HG03575 (cell line): ENCODE measurements around the gene EP400.

Experiments used
- ATAC-seq: cut with Tn5 transposase; IDR thresholded peaks from one replicate; pipeline ENCODE4 v1.9.1; 2021; ENCODE audit not compliant: unreplicated experiment, insufficient number of reproducible peaks, low FRiP score; ENCODE audit errors: extremely low read depth

Gene EP400

GRCh38 chr12:131920902-131921840 lies 28.6 kb upstream of the EP400 start:
- no peak for ATAC-seq

- no peak for ATAC-seq
Measured at GRCh38 chr12:131921866-131922769, 27.6 kb upstream of the EP400 start.

GRCh38 chr12:131922772-131923171 lies 27.0 kb upstream of the EP400 start:
- no peak for ATAC-seq

- no peak for ATAC-seq
Measured at GRCh38 chr12:131923260-131923659, 26.5 kb upstream of the EP400 start.

GRCh38 chr12:131927110-131928079 lies 22.3 kb upstream of the EP400 start:
- ATAC-seq: no peak

GRCh38 chr12:131928080-131928710 lies 21.5 kb upstream of the EP400 start:
- no peak for ATAC-seq

GRCh38 chr12:131928711-131929580 lies 20.8 kb upstream of the EP400 start, which contains the start of gene PUS1:
Gene PUS1 (plus strand): TSS chr12:131929276. CDS start chr12:131929723, 447 bp downstream.
- ATAC-seq: no peak

- ATAC-seq: no peak
Measured at GRCh38 chr12:131929581-131930456, 19.9 kb upstream of the EP400 start.

GRCh38 chr12:131930510-131930909 lies 19.2 kb upstream of the EP400 start:
- no peak for ATAC-seq

- no peak for ATAC-seq
Measured at GRCh38 chr12:131933387-131933786, 16.4 kb upstream of the EP400 start.

- ATAC-seq: no peak
Measured at GRCh38 chr12:131934535-131934934, 15.2 kb upstream of the EP400 start.

- no peak for ATAC-seq
Measured at GRCh38 chr12:131938082-131938481, 11.7 kb upstream of the EP400 start.

- no peak for ATAC-seq
Measured at GRCh38 chr12:131939007-131939406, 10.7 kb upstream of the EP400 start.

- ATAC-seq: no peak
Measured at GRCh38 chr12:131940141-131940547, 9.6 kb upstream of the EP400 start.

- no peak for ATAC-seq
Measured at GRCh38 chr12:131941116-131941986, 8.4 kb upstream of the EP400 start.

- no peak for ATAC-seq
Measured at GRCh38 chr12:131941987-131942341, 7.8 kb upstream of the EP400 start.
